HS-27A (cell line): Measurements from ENCODE around the gene DSCAM.
"Not testable (repeated sequence)": the region's sequence is repeated elsewhere in the genome, so short reads cannot be mapped to it uniquely, and the experiment has no call there.

ENCODE experiments used
- DNase-seq: peaks from one replicate; pipeline ENCODE4 v3.0.0-alpha.2; 2012; ENCODE audit warnings: low read depth, missing footprints

DSCAM gene

DNA sequence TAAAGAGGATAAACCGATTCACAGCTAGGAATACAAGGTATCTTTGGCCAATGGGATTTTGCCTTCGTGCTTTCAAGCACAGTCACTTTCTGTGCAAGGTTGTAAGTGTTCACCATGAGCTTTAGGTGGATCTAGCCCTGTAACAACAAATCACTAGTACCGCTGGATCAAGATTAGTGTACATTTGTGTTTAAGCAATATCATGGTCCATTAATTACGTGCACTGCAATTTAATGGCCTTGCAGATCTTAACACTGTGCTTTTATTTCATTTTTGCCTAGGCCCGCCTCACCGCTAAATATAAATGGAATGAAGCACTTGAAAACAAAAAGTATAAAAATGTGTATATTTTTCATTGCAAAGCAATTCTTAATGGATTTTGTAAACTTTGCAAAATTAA, 461.1 kb downstream of the DSCAM start:
- no peak for DNase-seq

GRCh38 chr21:40383951-40384350, 463.0 kb downstream of the DSCAM start:
- DNase-seq = no peak

DNA sequence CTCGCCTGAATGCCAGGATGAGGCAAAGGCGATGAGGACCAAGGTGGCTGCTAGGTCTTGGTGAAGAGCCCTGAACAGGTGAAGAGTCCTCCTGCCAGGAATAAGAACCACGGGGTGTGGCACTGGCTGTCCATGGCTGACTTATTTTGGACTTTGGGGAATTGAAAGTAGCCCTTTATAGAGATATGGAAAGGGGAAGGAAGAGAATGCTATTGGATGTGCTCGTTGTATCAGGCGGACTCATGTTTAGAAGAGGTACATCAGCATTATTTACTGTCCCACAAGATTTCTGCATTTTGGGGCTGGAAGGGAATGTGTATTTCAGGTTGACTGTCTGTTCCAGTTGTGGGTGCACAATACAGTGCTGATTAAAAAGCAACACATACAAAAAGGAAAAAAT, 465.8 kb downstream of the DSCAM start:
- no peak for DNase-seq

DNA sequence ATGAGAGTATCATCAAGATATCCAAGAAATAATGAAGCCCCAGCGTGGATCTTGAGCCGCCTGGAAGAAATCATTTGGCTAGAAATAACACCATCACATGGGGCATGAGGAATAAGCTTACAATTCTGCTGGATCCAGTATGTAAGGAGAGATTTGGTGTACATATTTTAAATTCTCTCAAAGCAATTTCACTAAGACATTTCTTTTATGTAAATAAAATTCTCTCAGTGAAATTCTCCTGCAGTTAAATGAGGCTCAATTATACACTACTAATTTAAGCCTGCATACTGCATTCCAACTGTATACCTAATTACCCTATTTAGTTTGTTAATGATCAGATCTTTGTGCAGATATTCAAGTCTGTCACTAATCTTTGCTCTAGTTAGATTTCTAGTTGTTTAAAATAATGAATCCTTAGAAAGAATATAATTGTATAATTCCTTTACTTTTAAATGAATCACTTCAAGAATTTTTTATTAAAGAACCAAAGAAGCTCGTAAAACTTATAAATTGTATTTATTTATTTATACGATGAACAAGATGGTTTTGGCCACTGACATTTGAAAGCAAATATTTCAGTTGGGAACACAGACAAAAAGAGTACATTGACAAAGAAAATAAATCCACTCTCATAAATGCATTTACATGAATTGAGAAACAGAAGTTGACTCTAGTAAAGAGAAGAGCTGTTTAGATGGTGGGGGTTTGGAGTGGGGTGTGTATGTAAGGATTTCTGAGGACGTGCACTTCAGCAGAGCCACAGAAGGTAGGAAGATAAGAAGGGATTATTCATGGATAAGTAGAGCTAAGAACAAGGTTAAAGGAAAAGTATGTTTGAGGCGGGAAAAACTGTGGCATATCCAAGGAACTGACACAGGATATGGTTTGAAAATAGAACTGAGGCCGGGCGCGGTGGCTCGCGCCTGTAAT, 466.8 kb downstream of the DSCAM start:
- DNase-seq = no peak

GRCh38 chr21:40377135-40377534, 469.8 kb downstream of the DSCAM start:
- no peak for DNase-seq

GRCh38 chr21:40373761-40374160, 473.2 kb downstream of the DSCAM start:
- no peak for DNase-seq

- DNase-seq = no peak
Measured at GRCh38 chr21:40372506-40372905, 474.5 kb downstream of the DSCAM start.

DNA sequence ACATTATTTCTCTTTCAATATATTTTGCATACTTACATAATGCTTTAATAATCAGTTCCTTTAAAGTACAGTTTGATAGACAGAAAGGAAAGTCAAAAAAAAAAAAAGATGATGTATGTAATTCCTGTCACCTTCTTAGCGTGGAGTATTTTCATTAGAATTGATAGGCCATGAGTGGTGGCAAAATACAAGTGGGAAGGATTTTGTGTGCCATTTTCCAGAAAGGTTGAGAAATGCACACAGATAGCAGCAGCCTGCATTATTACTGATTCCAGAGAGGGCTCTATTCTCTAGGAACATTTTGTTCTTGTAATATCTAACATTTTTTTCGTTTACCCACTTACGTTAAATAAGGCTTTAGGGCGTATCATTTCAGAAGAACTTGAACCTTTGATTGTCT, 475.6 kb downstream of the DSCAM start:
- no peak for DNase-seq

GRCh38 chr21:40356644-40357043, 490.3 kb downstream of the DSCAM start:
- no peak for DNase-seq

DNA sequence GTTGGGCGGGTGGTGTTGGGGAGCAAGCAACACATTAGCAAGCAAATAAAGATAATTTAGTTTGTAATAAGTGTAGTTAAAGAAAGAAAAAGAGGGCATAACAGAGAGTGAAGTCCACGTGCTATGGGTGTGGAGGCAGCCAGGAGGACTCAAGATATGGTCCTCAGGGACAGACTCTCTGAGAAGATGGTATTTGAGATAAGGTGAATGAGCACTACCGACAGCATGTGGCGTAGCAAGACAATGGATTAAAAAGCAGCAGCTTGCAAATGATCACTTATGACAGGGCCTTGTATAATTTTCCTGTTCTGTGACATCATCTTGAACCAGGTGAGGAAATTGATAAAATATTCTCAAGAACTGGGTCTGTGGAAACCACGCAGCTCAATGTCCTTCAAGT, 491.9 kb downstream of the DSCAM start:
- no peak for DNase-seq

DNA sequence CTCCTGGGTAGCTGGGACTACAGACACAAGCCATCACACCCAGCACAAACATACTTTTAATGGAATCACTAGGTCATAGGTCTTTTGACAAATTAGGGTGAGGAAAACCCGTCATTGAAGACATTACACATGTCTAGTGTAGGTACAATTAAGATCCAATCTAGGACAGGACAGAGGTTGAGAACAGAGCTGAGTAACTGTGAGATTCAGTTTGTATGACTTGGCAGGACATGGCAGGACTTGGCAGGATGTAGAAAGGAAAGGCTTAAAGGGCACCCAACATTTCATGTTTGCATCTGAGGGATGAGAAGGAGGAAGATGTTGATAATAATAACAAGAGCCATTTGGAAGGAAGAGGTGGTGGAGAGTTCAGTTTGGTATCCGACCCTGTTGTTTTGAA, 496.0 kb downstream of the DSCAM start:
- no peak for DNase-seq

DNA sequence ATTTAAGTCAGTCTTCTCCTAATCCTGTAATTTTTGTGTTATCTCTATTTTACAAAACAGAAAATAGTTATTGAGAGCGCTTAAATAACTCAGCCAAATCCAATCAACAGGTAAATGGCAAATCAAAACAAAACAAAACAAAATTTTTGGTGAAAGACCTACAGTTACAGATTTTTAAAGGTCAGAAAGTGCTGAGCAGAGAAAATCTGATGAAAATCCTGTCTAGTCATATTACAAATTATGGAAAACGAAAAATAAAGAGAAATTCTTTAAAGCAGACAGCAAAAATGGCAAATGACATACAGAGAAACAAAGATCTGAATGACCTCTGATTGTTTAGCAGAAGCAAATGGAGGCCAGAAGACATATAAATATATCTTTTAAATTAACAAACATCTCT, 497.4 kb downstream of the DSCAM start:
- no peak for DNase-seq

DNA sequence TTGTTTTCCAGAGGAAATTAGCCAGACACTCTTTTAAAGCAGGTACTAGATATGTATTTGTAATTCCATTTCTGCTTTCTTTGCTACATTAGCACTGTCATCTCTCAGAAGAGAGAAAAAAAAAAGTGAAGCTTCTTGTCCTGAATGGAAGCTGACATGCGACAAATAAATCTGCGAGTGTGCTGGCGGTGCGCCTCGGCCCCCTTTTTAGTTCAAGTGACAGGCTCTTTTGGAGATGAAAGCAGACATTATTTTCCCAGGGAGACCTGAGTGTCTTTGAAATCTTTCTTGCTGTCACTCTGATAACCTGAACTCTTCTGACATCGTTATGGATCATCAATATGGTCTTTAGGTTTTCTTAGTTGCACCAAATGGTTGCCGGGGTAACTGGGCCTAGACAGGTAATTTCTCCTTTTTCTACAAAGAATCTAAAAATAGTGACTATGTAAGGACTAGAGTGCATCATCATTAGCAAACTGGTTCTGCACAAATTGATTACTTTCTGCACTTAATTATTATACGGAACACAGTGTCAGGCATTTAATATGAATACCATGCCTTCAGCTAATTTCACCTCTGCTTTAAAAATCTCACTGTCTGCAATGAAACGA, 501.1 kb downstream of the DSCAM start:
- no peak for DNase-seq

- DNase-seq = no peak
Measured at GRCh38 chr21:40340357-40340756, 506.6 kb downstream of the DSCAM start.

GRCh38 chr21:40339050-40339449, 507.9 kb downstream of the DSCAM start:
- no peak for DNase-seq

DNA sequence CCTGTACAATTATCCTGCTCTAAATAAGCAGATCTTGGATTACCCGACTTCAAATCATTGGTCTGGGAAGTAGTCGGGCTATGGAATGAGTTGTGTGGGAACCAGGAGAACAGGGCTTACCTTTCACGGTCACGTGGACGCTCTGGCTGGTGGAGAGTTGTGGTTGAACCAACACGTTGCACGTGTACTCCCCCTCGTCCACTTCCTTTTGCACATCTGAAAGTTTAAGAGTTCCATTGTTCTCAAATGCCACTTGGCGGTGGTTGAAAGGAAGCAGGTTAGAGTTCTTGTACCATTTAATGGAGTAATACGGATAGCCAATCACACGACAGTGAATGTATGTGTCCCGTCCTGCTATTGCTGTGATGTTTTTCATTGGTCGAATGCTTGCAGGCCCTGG, 509.0 kb downstream of the DSCAM start:
- DNase-seq = no peak

GRCh38 chr21:40335704-40336103, 511.3 kb downstream of the DSCAM start:
- DNase-seq = no peak

GRCh38 chr21:40334159-40334558, 512.8 kb downstream of the DSCAM start:
- no peak for DNase-seq

DNA sequence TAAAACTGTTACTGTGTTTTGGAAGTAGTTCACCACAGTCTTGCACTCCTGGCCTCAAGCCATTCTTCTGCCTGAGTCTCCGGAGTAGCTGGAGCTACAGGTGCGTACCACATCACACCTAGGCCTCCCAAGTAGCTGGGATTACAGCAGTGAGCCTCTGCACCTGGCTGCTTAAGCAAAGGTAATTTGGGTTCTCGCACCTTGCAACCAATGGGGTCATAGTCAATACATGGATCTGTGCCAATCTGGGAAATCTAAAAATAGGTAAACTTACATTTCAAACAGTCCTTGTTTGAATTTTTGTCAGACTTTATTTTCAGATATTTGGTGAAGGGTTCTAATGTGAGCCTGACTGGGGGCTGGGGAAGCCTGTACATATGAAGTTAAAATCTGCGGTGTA, 513.2 kb downstream of the DSCAM start:
- DNase-seq = no peak

GRCh38 chr21:40331804-40332203, 515.2 kb downstream of the DSCAM start:
- DNase-seq = no peak

GRCh38 chr21:40331172-40331571, 515.8 kb downstream of the DSCAM start:
- no peak for DNase-seq

GRCh38 chr21:40324389-40324788, 522.6 kb downstream of the DSCAM start:
- no peak for DNase-seq

- DNase-seq = not testable (repeated sequence)
Measured at GRCh38 chr21:40320718-40321117, 526.2 kb downstream of the DSCAM start.

DNA sequence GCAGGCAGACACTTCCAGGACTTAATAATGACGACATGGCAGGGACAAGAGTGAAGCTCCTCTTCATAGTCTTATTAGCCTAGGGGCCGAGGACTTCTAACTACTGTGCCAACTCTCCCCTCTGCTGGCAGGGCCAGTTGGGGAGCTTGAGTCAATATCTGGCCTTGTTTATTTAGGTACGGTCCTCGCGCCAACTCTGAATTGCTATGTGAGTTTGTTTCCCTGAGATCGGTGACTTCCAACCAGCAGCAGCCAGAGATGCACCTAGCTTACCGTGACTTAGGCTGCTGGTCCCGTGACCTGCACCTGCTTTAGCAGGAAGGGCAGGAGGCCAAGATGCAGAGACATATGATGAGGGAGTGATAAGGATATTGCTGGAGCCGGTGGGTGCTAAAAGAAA, 528.6 kb downstream of the DSCAM start:
- DNase-seq = no peak
